CD4-positive, alpha-beta T cell (primary cell): Measurements from ENCODE around the gene SHANK2. TPM values are rescaled to one million over a fixed set of nuclear protein-coding genes. Genes with fewer than 3 reads are reported as not detected.

Experiments used
- ATAC-seq: fragments of 200-7000 bp; cut with Tn5 transposase; one replicate; pipeline ENCODE4 v1.10.0; 2022; ENCODE audit warnings: mild to moderate bottlenecking; ENCODE audit not compliant: poor library complexity
- CTCF ChIA-PET: fragments of 350-600 bp; sonication (Branson Sonifier 250); formaldehyde crosslinking; loops from one replicate; lab custom pipeline; 2021; ENCODE audit warnings: antibody characterized with exemption, inconsistent platforms; lab: Charles Lee
- POLR2A ChIA-PET: fragments of 350-600 bp; sonication (Branson Sonifier 250); formaldehyde crosslinking; loops from one replicate; lab custom pipeline; 2021; ENCODE audit warnings: antibody characterized with exemption, inconsistent platforms; lab: Charles Lee
- DNase-seq, 14 experiments: peaks; one replicate each; pipeline ENCODE4 v3.0.0-alpha.2; 2013 to 2020; ENCODE audit warnings: mixed read lengths in 2 of 14
- H3K27ac ChIP-seq, 2 donors: one replicate each; pipeline versions ENCODE4 v1.5.1 to v1.7.0; 2013; ENCODE audit warnings: low read length in 2 of 2, low read depth in 1 of 2, mild to moderate bottlenecking in 1 of 2
- H3K27me3 ChIP-seq, 2 experiments: 1 replicate in 1 of 2; 2 replicates in 1 of 2; pipeline versions ENCODE4 v1.6.1 to v1.7.0; 2013; ENCODE audit warnings: low read length in 2 of 2, control low read depth in 1 of 2, mild to moderate bottlenecking in 1 of 2, moderate library complexity in 1 of 2; ENCODE audit not compliant: insufficient read depth in 2 of 2, control insufficient read depth in 1 of 2
- H3K36me3 ChIP-seq: one replicate; pipeline ENCODE4 v1.6.1; 2013; ENCODE audit warnings: low read length, control low read depth; ENCODE audit not compliant: insufficient read depth
- H3K4me1 ChIP-seq: one replicate; pipeline ENCODE4 v1.6.1; 2013; ENCODE audit warnings: low read length, control low read depth; ENCODE audit not compliant: insufficient read depth
- H3K4me3 ChIP-seq: one replicate; pipeline ENCODE4 v1.5.1; 2013; ENCODE audit warnings: mild to moderate bottlenecking, low read length, moderate library complexity
- H3K9me3 ChIP-seq, 2 experiments: 1 replicate in 1 of 2; 2 replicates in 1 of 2; pipeline versions ENCODE4 v1.6.1 to v1.7.0; 2013; ENCODE audit warnings: low read length in 2 of 2, mild to moderate bottlenecking in 2 of 2, control low read depth in 1 of 2, moderate library complexity in 1 of 2; ENCODE audit not compliant: control insufficient read depth in 1 of 2, insufficient read depth in 1 of 2
- H3K27ac Mint-ChIP-seq: one replicate; pipeline ENCODE4 v1.8.0; 2020; ENCODE audit warnings: mixed read lengths
- H3K27me3 Mint-ChIP-seq: one replicate; pipeline ENCODE4 v1.8.0; 2021; ENCODE audit warnings: mixed read lengths
- H3K36me3 Mint-ChIP-seq: one replicate; pipeline ENCODE4 v1.8.0; 2021; ENCODE audit warnings: low read depth, mixed read lengths
- H3K4me1 Mint-ChIP-seq: one replicate; pipeline ENCODE4 v1.8.0; 2021; ENCODE audit warnings: low read depth, mixed read lengths
- H3K4me3 Mint-ChIP-seq: one replicate; pipeline ENCODE4 v1.8.0; 2020; ENCODE audit warnings: mild to moderate bottlenecking, mixed read lengths
- H3K9me3 Mint-ChIP-seq: one replicate; pipeline ENCODE4 v1.8.0; 2020; ENCODE audit warnings: mixed read lengths
- intact Hi-C, 2 experiments: fragments of 100-400 bp; cut with DNase I in 1 of 2; cut with micrococcal nuclease in 1 of 2; formaldehyde crosslinking; loops; one replicate each; pipeline versions ENCODE4 v1.15.1 to v1.9.0; 2023 to 2025; cut with DNase I, micrococcal nuclease
- total RNA-seq, 174 experiments: library from RNA in 2 of 174; stranded (reverse) in 2 of 174; gene quantifications; one replicate each; pipeline ENCODE4 v1.2.3 and lab custom pipeline; 2021 to 2026
- TF ChIP-seq, protein P1 (sequence below): fragments of 200-600 bp; IDR thresholded peaks from one replicate; pipeline ENCODE4 v1.8.0; 2022; ENCODE audit warnings: antibody characterized with exemption, mild to moderate bottlenecking

Gene SHANK2
- total RNA-seq, 2 experiments from 2014 or later, result not detected

DNA sequence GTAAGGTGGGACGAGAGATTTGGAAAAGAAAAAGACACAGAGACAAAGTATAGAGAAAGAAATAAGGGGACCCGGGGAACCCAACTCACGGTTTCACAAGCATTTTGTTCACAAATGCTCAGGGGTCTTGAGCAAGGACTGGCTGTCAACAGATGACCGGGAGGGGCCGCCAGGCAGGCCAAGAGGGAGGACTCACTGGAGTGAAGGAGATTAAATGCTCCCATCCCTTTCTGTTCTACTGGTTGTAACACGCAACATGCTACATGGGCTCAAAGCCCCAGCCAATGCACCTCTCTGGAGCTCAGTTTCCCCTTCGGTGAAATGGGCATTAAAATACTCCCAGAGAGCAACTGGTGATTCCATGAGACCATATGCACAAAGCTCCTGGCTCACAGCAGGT, 13.4 kb downstream of the SHANK2 start:
- Histone ChIP-seq H3K4me3 (no peak overlapping the region), H3K9me3 (no peaks in the 10 kb centered on the region), H3K36me3 (no peaks in the 10 kb centered on the region), H3K27ac (no peak overlapping the region), H3K4me1 (no peaks in the 10 kb centered on the region), H3K27me3 (peaks cover 8 to 10% of the 10 kb centered on the region in 2 experiments)
- Mint-ChIP-seq H3K36me3 (no peaks in the 10 kb centered on the region), H3K4me1 (no peaks in the 10 kb centered on the region), H3K27me3 (peaks cover 35% of the 10 kb centered on the region), H3K27ac (no peak overlapping the region), H3K4me3 (no peak overlapping the region), H3K9me3 (no peaks in the 10 kb centered on the region)
- CTCF ChIA-PET, result no interaction called here
- TF ChIP-seq, protein P1, sequence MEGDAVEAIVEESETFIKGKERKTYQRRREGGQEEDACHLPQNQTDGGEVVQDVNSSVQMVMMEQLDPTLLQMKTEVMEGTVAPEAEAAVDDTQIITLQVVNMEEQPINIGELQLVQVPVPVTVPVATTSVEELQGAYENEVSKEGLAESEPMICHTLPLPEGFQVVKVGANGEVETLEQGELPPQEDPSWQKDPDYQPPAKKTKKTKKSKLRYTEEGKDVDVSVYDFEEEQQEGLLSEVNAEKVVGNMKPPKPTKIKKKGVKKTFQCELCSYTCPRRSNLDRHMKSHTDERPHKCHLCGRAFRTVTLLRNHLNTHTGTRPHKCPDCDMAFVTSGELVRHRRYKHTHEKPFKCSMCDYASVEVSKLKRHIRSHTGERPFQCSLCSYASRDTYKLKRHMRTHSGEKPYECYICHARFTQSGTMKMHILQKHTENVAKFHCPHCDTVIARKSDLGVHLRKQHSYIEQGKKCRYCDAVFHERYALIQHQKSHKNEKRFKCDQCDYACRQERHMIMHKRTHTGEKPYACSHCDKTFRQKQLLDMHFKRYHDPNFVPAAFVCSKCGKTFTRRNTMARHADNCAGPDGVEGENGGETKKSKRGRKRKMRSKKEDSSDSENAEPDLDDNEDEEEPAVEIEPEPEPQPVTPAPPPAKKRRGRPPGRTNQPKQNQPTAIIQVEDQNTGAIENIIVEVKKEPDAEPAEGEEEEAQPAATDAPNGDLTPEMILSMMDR, result no peak
- ATAC-seq (no peak), DNase-seq (peak in 1 of 14 experiments; percentile 6)
- intact Hi-C loops, result no loop called here
- POLR2A ChIA-PET, result no interaction called here

DNA sequence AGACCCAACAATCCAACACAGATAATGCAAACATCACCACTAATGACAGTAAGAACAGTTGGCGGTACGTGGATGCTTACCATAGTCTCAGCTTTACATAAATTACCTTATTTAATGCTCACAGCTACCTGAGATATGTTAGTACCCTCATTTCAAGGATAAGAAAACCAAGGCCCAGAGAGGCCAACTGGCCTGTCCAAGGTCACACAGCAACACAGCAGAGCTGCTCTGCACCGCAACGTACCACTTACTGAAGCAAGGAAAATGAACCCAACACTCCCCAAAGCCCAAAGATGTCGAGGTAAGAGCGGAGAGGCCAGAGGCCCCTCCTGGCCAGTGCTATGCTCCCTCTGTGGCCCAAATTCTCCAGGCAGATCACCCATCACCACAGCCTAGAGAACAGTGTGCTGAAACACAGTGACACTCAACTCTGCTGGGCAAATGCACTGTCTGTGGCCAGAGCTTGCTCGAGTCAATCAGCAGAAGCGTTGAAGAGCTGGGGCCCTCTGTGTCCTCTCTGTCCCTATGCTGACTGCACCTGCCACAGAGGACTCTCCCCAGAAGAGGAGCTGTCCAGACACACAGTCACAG, 14.0 kb downstream of the SHANK2 start:
- CTCF ChIA-PET, result no interaction called here
- intact Hi-C loops, result no loop called here
- no peak overlapping the region for H3K4me3 Mint-ChIP-seq
- TF ChIP-seq, protein P1, result no peak
- Histone ChIP-seq H3K27me3 (peaks cover 8 to 10% of the 10 kb centered on the region in 2 experiments), H3K4me3 (no peak overlapping the region), H3K36me3 (no peaks in the 10 kb centered on the region), H3K4me1 (no peaks in the 10 kb centered on the region), H3K27ac (no peak overlapping the region), H3K9me3 (no peaks in the 10 kb centered on the region)
- DNase-seq, result peak in 1 of 14 experiments; percentile 10
- H3K9me3 Mint-ChIP-seq, result no peaks in the 10 kb centered on the region
- H3K27me3 Mint-ChIP-seq, result peaks cover 35% of the 10 kb centered on the region
- POLR2A ChIA-PET, result no interaction called here
- ATAC-seq, result no peak
- H3K36me3 Mint-ChIP-seq, result no peaks in the 10 kb centered on the region
- no peaks in the 10 kb centered on the region for H3K4me1 Mint-ChIP-seq
- H3K27ac Mint-ChIP-seq, result no peak overlapping the region

DNA sequence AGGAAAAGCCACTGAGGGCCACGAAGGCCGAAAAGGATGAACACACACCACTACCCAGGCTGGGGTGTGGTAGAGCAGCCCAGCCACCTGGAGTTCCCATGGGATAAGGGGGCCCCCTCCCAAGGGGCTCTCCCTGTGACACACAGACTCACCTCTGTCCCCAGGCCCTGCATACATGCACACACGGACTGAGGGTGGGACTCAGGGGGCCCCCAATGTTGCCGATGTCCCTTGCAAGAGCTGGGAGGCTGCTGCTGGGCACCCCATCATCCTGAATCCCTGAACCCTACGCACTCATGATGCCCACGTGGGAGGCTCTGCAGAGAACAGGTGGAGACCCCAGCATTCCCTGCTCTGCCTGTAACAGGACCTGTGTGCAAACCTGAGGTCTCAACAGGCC, 14.5 kb downstream of the SHANK2 start:
- Histone ChIP-seq H3K4me1 (no peaks in the 10 kb centered on the region), H3K27me3 (peaks cover 8 to 10% of the 10 kb centered on the region in 2 experiments), H3K36me3 (no peaks in the 10 kb centered on the region), H3K27ac (no peak overlapping the region), H3K9me3 (no peaks in the 10 kb centered on the region), H3K4me3 (no peak overlapping the region)
- POLR2A ChIA-PET, result no interaction called here
- CTCF ChIA-PET, result no interaction called here
- Mint-ChIP-seq H3K27ac (no peak overlapping the region), H3K4me1 (no peaks in the 10 kb centered on the region), H3K27me3 (peaks cover 32% of the 10 kb centered on the region), H3K9me3 (no peaks in the 10 kb centered on the region), H3K36me3 (no peaks in the 10 kb centered on the region), H3K4me3 (no peak overlapping the region)
- ATAC-seq (no peak), DNase-seq (peak in 1 of 14 experiments; percentile 11)
- TF ChIP-seq, protein P1, result no peak
- intact Hi-C loops, result no loop called here
